Measurements from ENCODE around the gene LPP.

- TF ChIP-seq SP1 (IDR thresholded peaks at IDR 0.05) (no peak), PKNOX1 (IDR thresholded peaks at IDR 0.05) (no peak), TARDBP (IDR thresholded peaks at IDR 0.05) (no peak), FOXM1 (IDR thresholded peaks at IDR 0.05; ENCODE audit: borderline replicate concordance) (no peak), NFRKB (IDR thresholded peaks at IDR 0.05) (no peak), HDGF (IDR thresholded peaks at IDR 0.05; ENCODE audit: borderline replicate concordance) (no peak), LEF1 (IDR thresholded peaks at IDR 0.05; ENCODE audit: borderline replicate concordance) (no peak), BHLHE40 (IDR thresholded peaks at IDR 0.05; ENCODE audit: borderline replicate concordance) (no peak), CTBP1 (IDR thresholded peaks at IDR 0.05; ENCODE audit: borderline replicate concordance) (no peak), SUZ12 (IDR thresholded peaks at IDR 0.05) (no peak), FOXA1 (IDR thresholded peaks at IDR 0.05) (no peak), ARNT (IDR thresholded peaks at IDR 0.05) (no peak), L3MBTL2 (conservative IDR thresholded peaks at IDR 0.05) (no peak), FOXK2 (IDR thresholded peaks at IDR 0.05) (no peak)
Observed at GRCh38 chr3:188786424-188786823, 632.5 kb downstream of the LPP start.
